HepG2 (cell line): ENCODE results near the gene OBSL1. TPM values are rescaled to one million over a fixed set of nuclear protein-coding genes. Genes with fewer than 3 reads are reported as not detected.

Source experiments
- AGO1 ChIP-seq: fragments of 200-400 bp; formaldehyde crosslinking; IDR thresholded peaks from 2 replicates; pipeline ENCODE4 v1.6.1; 2017; ENCODE audit warnings: mild to moderate bottlenecking, low read depth, low read length, moderate library complexity; ENCODE audit not compliant: poor library complexity, severe bottlenecking
- CENPT ChIP-seq: sonication (generic); formaldehyde crosslinking; IDR thresholded peaks from 2 replicates; pipeline ENCODE4 v1.8.0; 2022; ENCODE audit warnings: low read depth, mild to moderate bottlenecking, moderate library complexity, missing genetic modification reagents
- GZF1 ChIP-seq: sonication (generic); formaldehyde crosslinking; IDR thresholded peaks from 2 replicates; pipeline ENCODE4 v1.5.1; 2020; ENCODE audit warnings: mild to moderate bottlenecking, missing genetic modification reagents
- HDAC6 ChIP-seq: fragments of 200-600 bp; sonication (generic); IDR thresholded peaks from 2 replicates; pipeline ENCODE4 v1.7.0; 2017; ENCODE audit warnings: mild to moderate bottlenecking, antibody characterized with exemption, low read length, low read depth
- HNRNPL ChIP-seq: fragments of 200-400 bp; formaldehyde crosslinking; IDR thresholded peaks from 2 replicates; pipeline ENCODE4 v1.6.1; 2017; ENCODE audit warnings: mild to moderate bottlenecking, low read depth, low read length
- ZFP37 ChIP-seq: sonication (generic); formaldehyde crosslinking; IDR thresholded peaks from 2 replicates; pipeline ENCODE4 v1.4.0; 2020; ENCODE audit warnings: missing genetic modification reagents, borderline replicate concordance
- ZFP62 ChIP-seq: sonication (generic); formaldehyde crosslinking; IDR thresholded peaks from 2 replicates; pipeline ENCODE4 v1.4.0; 2020; ENCODE audit warnings: missing genetic modification reagents
- ZFX ChIP-seq: sonication (generic); formaldehyde crosslinking; IDR thresholded peaks from 2 replicates; pipeline ENCODE4 v1.4.0; 2020; ENCODE audit warnings: mild to moderate bottlenecking, low read depth, missing genetic modification reagents, moderate library complexity
- ZNF562 ChIP-seq: sonication (generic); formaldehyde crosslinking; IDR thresholded peaks from 2 replicates; pipeline ENCODE4 v1.8.0; 2022; ENCODE audit warnings: missing genetic modification reagents, borderline replicate concordance
- ZSCAN21 ChIP-seq: sonication (generic); formaldehyde crosslinking; IDR thresholded peaks from 2 replicates; pipeline ENCODE4 v1.8.0; 2022; ENCODE audit warnings: mild to moderate bottlenecking, missing genetic modification reagents, moderate library complexity, borderline replicate concordance
- polyA plus RNA-seq, 8 experiments: library from polyadenylated mRNA; depleted of rRNA in 3 of 8; stranded (reverse) in 7 of 8; unstranded in 1 of 8; fragments of >200 nt; fragmentation: Illumina TruSeq in 4 of 8; extraction: Trizol in 4 of 8; gene quantifications; 2 replicates each; pipeline versions ENCODE4 v1.2.1 to v1.2.3, GENCODE V29; 2011 to 2016; ENCODE audit warnings: low read depth in 4 of 8, missing spikeins in 1 of 8, mixed read lengths in 1 of 8; ENCODE audit not compliant: insufficient read depth in 1 of 8
- total RNA-seq, 5 experiments: library from RNA; depleted of rRNA; stranded (reverse); fragments of >200 nt; fragmentation: Illumina TruSeq; extraction: Trizol; gene quantifications; 2 replicates each; pipeline ENCODE4 v1.2.3, GENCODE V29; 2016; ENCODE audit warnings: low read depth in 1 of 5
- TF ChIP-seq, protein P1 (sequence below): sonication (generic); formaldehyde crosslinking; IDR thresholded peaks from 2 replicates; pipeline ENCODE4 v1.4.0; 2020; ENCODE audit warnings: mild to moderate bottlenecking, missing genetic modification reagents
- TF ChIP-seq, protein P2 (sequence below): sonication (generic); formaldehyde crosslinking; IDR thresholded peaks from 2 replicates; pipeline ENCODE4 v1.4.0; 2020; ENCODE audit warnings: missing genetic modification reagents
- TF ChIP-seq, protein P3 (sequence below): sonication (generic); formaldehyde crosslinking; IDR thresholded peaks from 2 replicates; pipeline ENCODE4 v1.4.0; 2020; ENCODE audit warnings: missing genetic modification reagents, borderline replicate concordance
- TF ChIP-seq, protein P4 (sequence below): sonication (generic); formaldehyde crosslinking; IDR thresholded peaks from 2 replicates; pipeline ENCODE4 v1.8.0; 2022; ENCODE audit warnings: mild to moderate bottlenecking, missing genetic modification reagents; ENCODE audit not compliant: insufficient replicate concordance
- TF ChIP-seq, protein P5 (sequence below): IDR thresholded peaks from 2 replicates; pipeline ENCODE4 v1.6.1; 2016
- TF ChIP-seq, protein P6 (sequence below): IDR thresholded peaks from 2 replicates; pipeline ENCODE4 v1.6.1; 2016; ENCODE audit warnings: low read depth
- TF ChIP-seq, protein P7 (sequence below): sonication (generic); formaldehyde crosslinking; IDR thresholded peaks from 2 replicates; pipeline ENCODE4 v1.4.0; 2020; ENCODE audit warnings: missing genetic modification reagents

Gene OBSL1
- total and polyA plus RNA-seq, 2 of the 13 experiments (the other 11 are each of a cell fraction or from before 2014, with no cell fraction given), result 86.7 to 218 TPM

DNA sequence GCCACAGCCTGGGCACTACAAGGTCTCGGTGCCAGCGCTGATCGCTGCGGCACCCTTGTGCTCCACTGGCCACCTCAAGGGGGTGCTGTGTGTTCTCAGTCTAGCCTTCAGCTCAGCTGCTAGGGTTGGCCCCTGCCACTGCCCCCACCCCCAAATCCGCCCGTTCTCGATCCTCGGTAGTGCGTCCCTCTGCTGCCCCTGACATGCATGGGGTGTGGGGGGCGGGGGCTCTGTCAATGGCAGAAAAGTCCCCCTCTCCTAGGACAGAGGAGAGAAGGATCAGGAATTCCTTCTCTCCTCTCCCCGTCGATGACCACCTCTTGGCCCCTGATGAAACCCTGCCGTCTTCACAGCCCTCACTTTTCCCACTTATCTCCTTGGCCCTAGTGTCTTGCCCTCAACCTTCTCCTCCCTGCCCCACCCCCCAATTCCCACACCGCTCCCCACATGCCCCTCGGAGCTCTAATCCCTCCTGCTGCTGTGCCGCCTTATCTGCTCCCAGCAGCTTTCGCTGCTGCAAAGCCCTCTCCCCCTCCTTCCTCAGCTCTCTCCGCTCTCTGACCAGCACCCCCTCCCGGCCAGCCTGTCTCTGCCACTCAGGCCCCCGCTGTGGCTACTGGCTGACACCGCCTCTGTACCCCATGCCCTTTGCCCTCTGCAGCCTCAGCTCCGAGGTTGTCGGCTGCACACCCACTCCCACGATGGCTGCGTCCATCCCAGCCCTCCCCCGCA is 61.4 kb downstream of the OBSL1 start (continued):
- TF ChIP-seq, protein P1, sequence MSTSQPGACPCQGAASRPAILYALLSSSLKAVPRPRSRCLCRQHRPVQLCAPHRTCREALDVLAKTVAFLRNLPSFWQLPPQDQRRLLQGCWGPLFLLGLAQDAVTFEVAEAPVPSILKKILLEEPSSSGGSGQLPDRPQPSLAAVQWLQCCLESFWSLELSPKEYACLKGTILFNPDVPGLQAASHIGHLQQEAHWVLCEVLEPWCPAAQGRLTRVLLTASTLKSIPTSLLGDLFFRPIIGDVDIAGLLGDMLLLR, result 0 out of 2 replicates have a peak, but pooled peaks have one; percentile 67
- TF ChIP-seq GZF1 (no peak), ZNF562 (CRISPR knock-in tag) (no peak), HDAC6 (no peak), AGO1 (peak; percentile 91), CENPT (no peak), ZSCAN21 (CRISPR knock-in tag) (no peak; the same call in 1 of the 2 replicates), ZFX (CRISPR knock-in tag) (0 out of 2 replicates have a peak, but pooled peaks have one; percentile 5), ZFP62 (CRISPR knock-in tag) (no peak), ZFP37 (CRISPR knock-in tag) (no peak), HNRNPL (peak; percentile 92)
- TF ChIP-seq, protein P2, sequence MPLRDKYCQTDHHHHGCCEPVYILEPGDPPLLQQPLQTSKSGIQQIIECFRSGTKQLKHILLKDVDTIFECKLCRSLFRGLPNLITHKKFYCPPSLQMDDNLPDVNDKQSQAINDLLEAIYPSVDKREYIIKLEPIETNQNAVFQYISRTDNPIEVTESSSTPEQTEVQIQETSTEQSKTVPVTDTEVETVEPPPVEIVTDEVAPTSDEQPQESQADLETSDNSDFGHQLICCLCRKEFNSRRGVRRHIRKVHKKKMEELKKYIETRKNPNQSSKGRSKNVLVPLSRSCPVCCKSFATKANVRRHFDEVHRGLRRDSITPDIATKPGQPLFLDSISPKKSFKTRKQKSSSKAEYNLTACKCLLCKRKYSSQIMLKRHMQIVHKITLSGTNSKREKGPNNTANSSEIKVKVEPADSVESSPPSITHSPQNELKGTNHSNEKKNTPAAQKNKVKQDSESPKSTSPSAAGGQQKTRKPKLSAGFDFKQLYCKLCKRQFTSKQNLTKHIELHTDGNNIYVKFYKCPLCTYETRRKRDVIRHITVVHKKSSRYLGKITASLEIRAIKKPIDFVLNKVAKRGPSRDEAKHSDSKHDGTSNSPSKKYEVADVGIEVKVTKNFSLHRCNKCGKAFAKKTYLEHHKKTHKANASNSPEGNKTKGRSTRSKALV, result no peak
- TF ChIP-seq, protein P3, sequence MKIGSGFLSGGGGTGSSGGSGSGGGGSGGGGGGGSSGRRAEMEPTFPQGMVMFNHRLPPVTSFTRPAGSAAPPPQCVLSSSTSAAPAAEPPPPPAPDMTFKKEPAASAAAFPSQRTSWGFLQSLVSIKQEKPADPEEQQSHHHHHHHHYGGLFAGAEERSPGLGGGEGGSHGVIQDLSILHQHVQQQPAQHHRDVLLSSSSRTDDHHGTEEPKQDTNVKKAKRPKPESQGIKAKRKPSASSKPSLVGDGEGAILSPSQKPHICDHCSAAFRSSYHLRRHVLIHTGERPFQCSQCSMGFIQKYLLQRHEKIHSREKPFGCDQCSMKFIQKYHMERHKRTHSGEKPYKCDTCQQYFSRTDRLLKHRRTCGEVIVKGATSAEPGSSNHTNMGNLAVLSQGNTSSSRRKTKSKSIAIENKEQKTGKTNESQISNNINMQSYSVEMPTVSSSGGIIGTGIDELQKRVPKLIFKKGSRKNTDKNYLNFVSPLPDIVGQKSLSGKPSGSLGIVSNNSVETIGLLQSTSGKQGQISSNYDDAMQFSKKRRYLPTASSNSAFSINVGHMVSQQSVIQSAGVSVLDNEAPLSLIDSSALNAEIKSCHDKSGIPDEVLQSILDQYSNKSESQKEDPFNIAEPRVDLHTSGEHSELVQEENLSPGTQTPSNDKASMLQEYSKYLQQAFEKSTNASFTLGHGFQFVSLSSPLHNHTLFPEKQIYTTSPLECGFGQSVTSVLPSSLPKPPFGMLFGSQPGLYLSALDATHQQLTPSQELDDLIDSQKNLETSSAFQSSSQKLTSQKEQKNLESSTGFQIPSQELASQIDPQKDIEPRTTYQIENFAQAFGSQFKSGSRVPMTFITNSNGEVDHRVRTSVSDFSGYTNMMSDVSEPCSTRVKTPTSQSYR, result peak; percentile 20; the same call in 1 of the 2 replicates
- TF ChIP-seq, protein P4, sequence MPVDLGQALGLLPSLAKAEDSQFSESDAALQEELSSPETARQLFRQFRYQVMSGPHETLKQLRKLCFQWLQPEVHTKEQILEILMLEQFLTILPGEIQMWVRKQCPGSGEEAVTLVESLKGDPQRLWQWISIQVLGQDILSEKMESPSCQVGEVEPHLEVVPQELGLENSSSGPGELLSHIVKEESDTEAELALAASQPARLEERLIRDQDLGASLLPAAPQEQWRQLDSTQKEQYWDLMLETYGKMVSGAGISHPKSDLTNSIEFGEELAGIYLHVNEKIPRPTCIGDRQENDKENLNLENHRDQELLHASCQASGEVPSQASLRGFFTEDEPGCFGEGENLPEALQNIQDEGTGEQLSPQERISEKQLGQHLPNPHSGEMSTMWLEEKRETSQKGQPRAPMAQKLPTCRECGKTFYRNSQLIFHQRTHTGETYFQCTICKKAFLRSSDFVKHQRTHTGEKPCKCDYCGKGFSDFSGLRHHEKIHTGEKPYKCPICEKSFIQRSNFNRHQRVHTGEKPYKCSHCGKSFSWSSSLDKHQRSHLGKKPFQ, result no peak
- TF ChIP-seq, protein P5, sequence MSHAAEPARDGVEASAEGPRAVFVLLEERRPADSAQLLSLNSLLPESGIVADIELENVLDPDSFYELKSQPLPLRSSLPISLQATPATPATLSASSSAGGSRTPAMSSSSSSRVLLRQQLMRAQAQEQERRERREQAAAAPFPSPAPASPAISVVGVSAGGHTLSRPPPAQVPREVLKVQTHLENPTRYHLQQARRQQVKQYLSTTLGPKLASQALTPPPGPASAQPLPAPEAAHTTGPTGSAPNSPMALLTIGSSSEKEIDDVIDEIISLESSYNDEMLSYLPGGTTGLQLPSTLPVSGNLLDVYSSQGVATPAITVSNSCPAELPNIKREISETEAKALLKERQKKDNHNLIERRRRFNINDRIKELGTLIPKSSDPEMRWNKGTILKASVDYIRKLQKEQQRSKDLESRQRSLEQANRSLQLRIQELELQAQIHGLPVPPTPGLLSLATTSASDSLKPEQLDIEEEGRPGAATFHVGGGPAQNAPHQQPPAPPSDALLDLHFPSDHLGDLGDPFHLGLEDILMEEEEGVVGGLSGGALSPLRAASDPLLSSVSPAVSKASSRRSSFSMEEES, result 0 out of 2 replicates have a peak, but pooled peaks have one; percentile 6
- TF ChIP-seq, protein P6, sequence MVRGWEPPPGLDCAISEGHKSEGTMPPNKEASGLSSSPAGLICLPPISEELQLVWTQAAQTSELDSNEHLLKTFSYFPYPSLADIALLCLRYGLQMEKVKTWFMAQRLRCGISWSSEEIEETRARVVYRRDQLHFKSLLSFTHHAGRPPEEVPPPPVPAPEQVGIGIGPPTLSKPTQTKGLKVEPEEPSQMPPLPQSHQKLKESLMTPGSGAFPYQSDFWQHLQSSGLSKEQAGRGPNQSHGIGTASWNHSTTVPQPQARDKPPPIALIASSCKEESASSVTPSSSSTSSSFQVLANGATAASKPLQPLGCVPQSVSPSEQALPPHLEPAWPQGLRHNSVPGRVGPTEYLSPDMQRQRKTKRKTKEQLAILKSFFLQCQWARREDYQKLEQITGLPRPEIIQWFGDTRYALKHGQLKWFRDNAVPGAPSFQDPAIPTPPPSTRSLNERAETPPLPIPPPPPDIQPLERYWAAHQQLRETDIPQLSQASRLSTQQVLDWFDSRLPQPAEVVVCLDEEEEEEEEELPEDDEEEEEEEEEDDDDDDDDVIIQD (CRISPR knock-in tag), result no peak
- TF ChIP-seq, protein P7, sequence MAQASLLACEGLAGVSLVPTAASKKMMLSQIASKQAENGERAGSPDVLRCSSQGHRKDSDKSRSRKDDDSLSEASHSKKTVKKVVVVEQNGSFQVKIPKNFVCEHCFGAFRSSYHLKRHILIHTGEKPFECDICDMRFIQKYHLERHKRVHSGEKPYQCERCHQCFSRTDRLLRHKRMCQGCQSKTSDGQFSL (CRISPR knock-in tag), result 0 out of 2 replicates have a peak, but pooled peaks have one; percentile 58
